Peyer's patch (tissue), 4 donors: ENCODE data around the gene PTER. TPM values are rescaled to one million over a fixed set of nuclear protein-coding genes. Genes with fewer than 3 reads are reported as not detected.

Experiments used
- DNase-seq, 3 donors: peaks; one replicate each; pipeline ENCODE4 v3.0.0-alpha.2; 2017 to 2019
- H3K27ac ChIP-seq, 4 donors: fragments of 200-600 bp; sonication (generic); one replicate each; pipeline ENCODE4 v1.5.1; 2016 to 2019
- H3K27me3 ChIP-seq, 2 donors: fragments of 200-600 bp; sonication (generic); one replicate each; pipeline ENCODE4 v1.5.1; 2019
- H3K36me3 ChIP-seq, 3 donors: fragments of 200-600 bp; sonication (generic); one replicate each; pipeline ENCODE4 v1.5.1; 2016 to 2019
- H3K4me1 ChIP-seq, 4 donors: fragments of 200-600 bp; sonication (generic); one replicate each; pipeline ENCODE4 v1.5.1; 2016 to 2019
- H3K4me3 ChIP-seq, 4 donors: fragments of 200-600 bp; sonication (generic); 1 replicate in 3 of 4; 2 replicates in 1 of 4; pipeline ENCODE4 v1.5.1; 2016 to 2019; ENCODE audit warnings: mild to moderate bottlenecking in 1 of 4
- H3K9me3 ChIP-seq, 4 donors: fragments of 200-600 bp; sonication (generic); one replicate each; pipeline ENCODE4 v1.5.1; 2016 to 2019; ENCODE audit warnings: mild to moderate bottlenecking in 1 of 4
- CTCF ChIP-seq, 6 experiments: fragments of 450-650 bp in 4 of 6; fragments of 200-600 bp in 2 of 6; sonication (generic) in 1 of 6; IDR thresholded peaks; one replicate each; pipeline ENCODE4 v1.5.1; 2017 to 2019; ENCODE audit warnings: antibody characterized with exemption in 6 of 6, mild to moderate bottlenecking in 3 of 6, moderate library complexity in 1 of 6
- POLR2A ChIP-seq, 2 donors: fragments of 450-650 bp; IDR thresholded peaks; one replicate each; pipeline ENCODE4 v1.5.1; 2017; ENCODE audit warnings: antibody characterized with exemption in 2 of 2, mild to moderate bottlenecking in 2 of 2, moderate library complexity in 2 of 2
- total RNA-seq, 4 donors: library from RNA; depleted of rRNA; stranded (reverse); fragments of >200 nt; gene quantifications; one replicate each; pipeline ENCODE4 v1.1.0, GENCODE V29; 2016

The PTER gene
- total RNA-seq, 4 donors from 2014 or later = 14.1 to 26.4 (median 23.4) TPM

- H3K27me3 ChIP-seq = no peaks in the 10 kb centered on the region
- TF ChIP-seq POLR2A (IDR thresholded peaks at IDR 0.05) (no peak), CTCF (IDR thresholded peaks at IDR 0.05) (no peak)
Observed at GRCh38 chr10:16449454-16449853, 12.6 kb downstream of the PTER start.

GRCh38 chr10:16458166-16458955, 21.6 kb downstream of the PTER start:
- no peak for DNase-seq

More at GRCh38 chr10:16449454-16449853, 12.6 kb downstream of the PTER start:
- Histone ChIP-seq H3K4me1 (no peaks in the 10 kb centered on the region), H3K9me3 (no peaks in the 10 kb centered on the region), H3K36me3 (no peaks in the 10 kb centered on the region), H3K27ac (no peak overlapping the region), H3K4me3 (no peak overlapping the region)
- no peak for DNase-seq

GRCh38 chr10:16459423-16459939, 22.7 kb downstream of the PTER start:
- H3K4me1 ChIP-seq = no peaks in the 10 kb centered on the region
- no peak for DNase-seq
- H3K9me3 ChIP-seq = no peaks in the 10 kb centered on the region
- peaks cover 0 to 3% (median 0%) of the 10 kb centered on the region in 3 donors for H3K36me3 ChIP-seq
- no peak overlapping the region for H3K4me3 ChIP-seq
- H3K27ac ChIP-seq = no peak overlapping the region
- H3K27me3 ChIP-seq = no peaks in the 10 kb centered on the region
- TF ChIP-seq POLR2A (IDR thresholded peaks at IDR 0.05) = no peak
- no peak for TF ChIP-seq CTCF (IDR thresholded peaks at IDR 0.05)

More at GRCh38 chr10:16458166-16458955, 21.6 kb downstream of the PTER start:
- Histone ChIP-seq H3K27me3 (no peaks in the 10 kb centered on the region), H3K4me1 (no peaks in the 10 kb centered on the region), H3K4me3 (no peak overlapping the region), H3K27ac (no peak overlapping the region), H3K36me3 (no peaks in the 10 kb centered on the region), H3K9me3 (no peaks in the 10 kb centered on the region)
- TF ChIP-seq CTCF (IDR thresholded peaks at IDR 0.05) = no peak
- no peak for TF ChIP-seq POLR2A (IDR thresholded peaks at IDR 0.05)

GRCh38 chr10:16466001-16466400, 29.2 kb downstream of the PTER start:
- Histone ChIP-seq H3K4me1 (no peaks in the 10 kb centered on the region), H3K27me3 (no peaks in the 10 kb centered on the region), H3K36me3 (peaks cover 0 to 5% (median 0%) of the 10 kb centered on the region in 3 donors), H3K27ac (no peak overlapping the region), H3K9me3 (no peaks in the 10 kb centered on the region), H3K4me3 (no peak overlapping the region)
- TF ChIP-seq POLR2A (IDR thresholded peaks at IDR 0.05) (no peak), CTCF (IDR thresholded peaks at IDR 0.05) (no peak)
- no peak for DNase-seq

- DNase-seq = no peak
Observed at GRCh38 chr10:16470747-16471146, 33.9 kb downstream of the PTER start.

More at GRCh38 chr10:16470747-16471146, 33.9 kb downstream of the PTER start:
- Histone ChIP-seq H3K4me1 (no peaks in the 10 kb centered on the region), H3K9me3 (no peaks in the 10 kb centered on the region), H3K27me3 (no peaks in the 10 kb centered on the region), H3K4me3 (no peak overlapping the region), H3K27ac (no peak overlapping the region), H3K36me3 (no peaks in the 10 kb centered on the region)
- TF ChIP-seq POLR2A (IDR thresholded peaks at IDR 0.05) = no peak
- TF ChIP-seq CTCF (IDR thresholded peaks at IDR 0.05) = no peak
